ENCODE data around the gene NCBP2. TPM values are rescaled to one million over a fixed set of nuclear protein-coding genes. Genes with fewer than 3 reads are reported as not detected.

The NCBP2 gene
- 100 to 1,000 TPM; 121 to 122 TPM for total RNA-seq

GRCh38 chr3:196942226-196942914 is at the start of gene NCBP2:
Gene NCBP2 (minus strand): TSS chr3:196942528. CDS start chr3:196942503, 25 bp downstream.
- POLR2A ChIA-PET: interaction anchor here (0.5 to 2.7 kb wide), 5 partner anchors 27 to 535 kb away, joined by 4 to 24 read pairs (median 6); partner anchors contain the start of genes PIGZ and SENP5

GRCh38 chr3:196991581-196992460 is 49.5 kb upstream of the NCBP2 start:
- POLR2A ChIA-PET: no interaction called here
- CTCF ChIA-PET: no interaction called here

More at GRCh38 chr3:196942226-196942914, at the start of gene NCBP2:
- CTCF ChIA-PET: interaction anchor here (0.6 to 3.1 kb wide), 11 partner anchors 9 to 373 kb away, joined by 3 to 25 read pairs (median 4); partner anchors contain the start of genes PIGZ and SENP5

- ChIA-PET CTCF (interaction anchor here (0.9 kb wide), 1 partner anchor 12 kb away, joined by 3 read pairs; no protein-coding TSS in a partner anchor), POLR2A (no interaction called here)
These were observed 48.3 kb upstream of the NCBP2 start for GRCh38 chr3:196990601-196991007.

- POLR2A ChIA-PET: no interaction called here
- CTCF ChIA-PET: no interaction called here
These were observed 47.5 kb upstream of the NCBP2 start for GRCh38 chr3:196989721-196990262.

- ChIA-PET POLR2A (interaction anchor here (0.5 kb wide), 1 partner anchor 165 kb away, joined by 3 read pairs; no protein-coding TSS in a partner anchor), CTCF (interaction anchor here (1.2 kb wide), 1 partner anchor 41 kb away, joined by 3 read pairs; the partner anchor contains the start of gene MELTF)
These were observed 46.1 kb upstream of the NCBP2 start for GRCh38 chr3:196988241-196989029.

GRCh38 chr3:196987022-196987421 is 44.7 kb upstream of the NCBP2 start:
- ChIA-PET CTCF (no interaction called here), POLR2A (no interaction called here)

- POLR2A ChIA-PET: interaction anchor here (0.5 kb wide), 1 partner anchor 568 kb away, joined by 3 read pairs; no protein-coding TSS in a partner anchor
- CTCF ChIA-PET: no interaction called here
These were observed 43.9 kb upstream of the NCBP2 start for GRCh38 chr3:196985954-196986885.

- CTCF ChIA-PET: no interaction called here
- POLR2A ChIA-PET: interaction anchor here (0.5 kb wide), 1 partner anchor 569 kb away, joined by 3 read pairs; no protein-coding TSS in a partner anchor
These were observed 43.0 kb upstream of the NCBP2 start for GRCh38 chr3:196985298-196985697.

GRCh38 chr3:196983186-196983585 is 40.9 kb upstream of the NCBP2 start:
- ChIA-PET POLR2A (no interaction called here), CTCF (no interaction called here)

GRCh38 chr3:196981657-196982056 is 39.3 kb upstream of the NCBP2 start:
- CTCF ChIA-PET: no interaction called here
- POLR2A ChIA-PET: no interaction called here

GRCh38 chr3:196979545-196979944 is 37.2 kb upstream of the NCBP2 start:
- ChIA-PET CTCF (no interaction called here), POLR2A (no interaction called here)

GRCh38 chr3:196976941-196977340 is 34.6 kb upstream of the NCBP2 start:
- ChIA-PET CTCF (interaction anchor here (1.3 kb wide), 1 partner anchor 53 kb away, joined by 5 read pairs; no protein-coding TSS in a partner anchor), POLR2A (no interaction called here)

- POLR2A ChIA-PET: no interaction called here
- CTCF ChIA-PET: interaction anchor here (1.3 kb wide), 1 partner anchor 55 kb away, joined by 5 read pairs; no protein-coding TSS in a partner anchor
These were observed 33.0 kb upstream of the NCBP2 start for GRCh38 chr3:196975349-196975748.

- ChIA-PET CTCF (interaction anchor here (0.7 kb wide), 1 partner anchor 120 kb away, joined by 3 read pairs; no protein-coding TSS in a partner anchor), POLR2A (no interaction called here)
These were observed 32.3 kb upstream of the NCBP2 start for GRCh38 chr3:196974661-196975060.

- ChIA-PET CTCF (interaction anchor here (1.2 to 2.3 kb wide), 2 partner anchors 59 to 133 kb away, joined by 5 to 7 read pairs; partner anchors contain the start of gene MELTF), POLR2A (no interaction called here)
These were observed 28.9 kb upstream of the NCBP2 start for GRCh38 chr3:196971094-196971698.

- CTCF ChIA-PET: interaction anchor here (1.1 to 3.0 kb wide), 6 partner anchors 8 to 136 kb away, joined by 3 to 16 read pairs (median 5); partner anchors contain the start of genes MELTF and NCBP2
- POLR2A ChIA-PET: no interaction called here
These were observed 28.3 kb upstream of the NCBP2 start for GRCh38 chr3:196970547-196971093.

Measured in activated CD8-positive, alpha-beta memory T cell treated with anti-CD3 and anti-CD28 coated beads for 36 hours (primary cell).